H1 (cell line): Measurements from ENCODE around the gene CYTH1. TPM values are rescaled to one million over a fixed set of nuclear protein-coding genes. Genes with fewer than 3 reads are reported as not detected.

ENCODE experiments used
- CTCF ChIA-PET: fragments of 300-600 bp; sonication (Branson Sonifier 250); formaldehyde crosslinking; loops from one replicate; lab custom pipeline; 2021; ENCODE audit not compliant: partially characterized antibody; lab: Charles Lee
- POLR2A ChIA-PET: fragments of 300-600 bp; sonication (Branson Sonifier 250); formaldehyde crosslinking; loops from one replicate; lab custom pipeline; 2021; ENCODE audit warnings: inconsistent platforms; ENCODE audit not compliant: partially characterized antibody; lab: Charles Lee
- DNase-seq, 2 experiments: peaks; one replicate each; pipeline versions ENCODE4 v3.0.0 to v3.0.0-alpha.2; 2010 to 2022; ENCODE audit warnings: low spot score in 2 of 2, low read depth in 1 of 2, mixed read lengths in 1 of 2
- FAIRE-seq: peaks from 2 replicates; lab custom pipeline; 2011; peaks lifted over from hg19 to GRCh38; lab: Jason Lieb, UNC
- H2AFZ ChIP-seq: 2 replicates; pipeline ENCODE4 v1.8.1; 2012; ENCODE audit warnings: low read length, inconsistent platforms
- H2AK5ac ChIP-seq: 2 replicates; pipeline ENCODE4 v1.6.1; 2013; ENCODE audit warnings: low read depth, low read length
- H2BK120ac ChIP-seq: replicated peaks from 2 replicates; pipeline ENCODE3; 2013; ENCODE audit warnings: low read depth, low read length, inconsistent platforms
- H2BK12ac ChIP-seq: 2 replicates; pipeline ENCODE4 v1.6.1; 2013; ENCODE audit warnings: low read depth, low read length
- H2BK15ac ChIP-seq: 2 replicates; pipeline ENCODE4 v1.6.1; 2013; ENCODE audit warnings: low read length
- H2BK20ac ChIP-seq: 2 replicates; pipeline ENCODE4 v1.6.1; 2013; ENCODE audit warnings: low read length
- H2BK5ac ChIP-seq: 2 replicates; pipeline ENCODE4 v1.6.1; 2013; ENCODE audit warnings: low read depth, low read length
- H3K14ac ChIP-seq: 2 replicates; pipeline ENCODE4 v1.6.1; 2013; ENCODE audit warnings: inconsistent platforms; ENCODE audit not compliant: insufficient read length
- H3K18ac ChIP-seq: 2 replicates; pipeline ENCODE4 v1.6.1; 2013; ENCODE audit warnings: low read length; ENCODE audit errors: extremely low read depth
- H3K23ac ChIP-seq: 2 replicates; pipeline ENCODE4 v1.6.1; 2013; ENCODE audit warnings: inconsistent platforms; ENCODE audit not compliant: insufficient read length
- H3K23me2 ChIP-seq: 2 replicates; pipeline ENCODE4 v1.6.1; 2013; ENCODE audit warnings: low read depth, low read length
- H3K27ac ChIP-seq: 2 replicates; pipeline ENCODE4 v1.6.1; 2011; ENCODE audit warnings: low read depth, low read length, inconsistent platforms
- H3K27me3 ChIP-seq, 4 experiments: replicated peaks in 1 of 4; 1 replicate in 1 of 4; 2 replicates in 3 of 4; pipeline versions ENCODE4 v1.6.1 to v1.8.1; 2011 to 2013; ENCODE audit warnings: low read length in 3 of 4, mild to moderate bottlenecking in 3 of 4, inconsistent platforms in 2 of 4, mixed read lengths in 2 of 4, moderate library complexity in 1 of 4; ENCODE audit not compliant: control insufficient read depth in 3 of 4, insufficient read depth in 3 of 4; ENCODE audit errors: extremely low read depth in 1 of 4
- H3K36me3 ChIP-seq, 4 experiments: 2 replicates each; pipeline versions ENCODE4 v1.6.1 to v1.8.1; 2011 to 2013; ENCODE audit warnings: mild to moderate bottlenecking in 4 of 4, low read length in 3 of 4, moderate library complexity in 2 of 4, control low read depth in 1 of 4, inconsistent platforms in 1 of 4; ENCODE audit not compliant: insufficient read depth in 4 of 4, control insufficient read depth in 2 of 4
- H3K4ac ChIP-seq: replicated peaks from 2 replicates; pipeline ENCODE3; 2013; ENCODE audit warnings: low read length, low read depth, mixed read lengths, inconsistent platforms; ENCODE audit not compliant: insufficient read length
- H3K4me1 ChIP-seq, 4 experiments: replicated peaks in 1 of 4; 1 replicate in 1 of 4; 2 replicates in 3 of 4; pipeline versions ENCODE4 v1.6.1 to v1.8.1; 2011 to 2013; ENCODE audit warnings: low read length in 3 of 4, inconsistent platforms in 2 of 4, mixed read lengths in 1 of 4; ENCODE audit not compliant: insufficient read depth in 4 of 4, control insufficient read depth in 3 of 4
- H3K4me2 ChIP-seq, 2 experiments: 2 replicates each; pipeline versions ENCODE4 v1.6.1 to v1.8.1; 2011 to 2013; ENCODE audit warnings: low read depth in 2 of 2, low read length in 2 of 2, control low read depth in 1 of 2, inconsistent platforms in 1 of 2, mild to moderate bottlenecking in 1 of 2; ENCODE audit not compliant: insufficient read depth in 1 of 2
- H3K4me3 ChIP-seq, 4 experiments: fragments of 200-600, 300-600 bp in 1 of 4; sonication (generic), shearing (Covaris generic), sonication (Bioruptor Twin) in 1 of 4; 2 replicates each; pipeline versions ENCODE4 v1.5.1 to v1.8.1; 2011 to 2016; ENCODE audit warnings: low read length in 4 of 4, low read depth in 3 of 4, control low read depth in 2 of 4, inconsistent platforms in 2 of 4, mild to moderate bottlenecking in 2 of 4, mixed read lengths in 1 of 4, moderate library complexity in 1 of 4; ENCODE audit not compliant: insufficient read depth in 2 of 4; ENCODE audit errors: extremely low read depth in 1 of 4
- H3K56ac ChIP-seq: replicated peaks from 2 replicates; pipeline ENCODE3; 2013; ENCODE audit warnings: low read depth, mild to moderate bottlenecking, mixed read lengths, low read length, inconsistent platforms; ENCODE audit not compliant: insufficient read length
- H3K79me1 ChIP-seq: 2 replicates; pipeline ENCODE4 v1.6.1; 2013; ENCODE audit warnings: low read depth, low read length, control low read depth
- H3K79me2 ChIP-seq, 2 experiments: 2 replicates each; pipeline versions ENCODE4 v1.6.1 to v1.8.1; 2012 to 2013; ENCODE audit warnings: low read length in 2 of 2, mild to moderate bottlenecking in 2 of 2, inconsistent platforms in 1 of 2; ENCODE audit not compliant: insufficient read depth in 2 of 2, control insufficient read depth in 1 of 2
- H3K9ac ChIP-seq, 4 experiments: replicated peaks in 1 of 4; 1 replicate in 1 of 4; 2 replicates in 3 of 4; pipeline versions ENCODE4 v1.6.1 to v1.8.1; 2011 to 2013; ENCODE audit warnings: low read depth in 3 of 4, low read length in 3 of 4, control low read depth in 2 of 4, mild to moderate bottlenecking in 2 of 4, moderate library complexity in 2 of 4, inconsistent platforms in 1 of 4; ENCODE audit errors: extremely low read depth in 1 of 4
- H3K9me3 ChIP-seq, 2 experiments: 2 replicates each; pipeline versions ENCODE4 v1.6.1 to v1.8.1; 2012 to 2013; ENCODE audit warnings: mild to moderate bottlenecking in 2 of 2, moderate library complexity in 2 of 2, control low read depth in 1 of 2, inconsistent platforms in 1 of 2, low read depth in 1 of 2, low read length in 1 of 2, mixed read lengths in 1 of 2; ENCODE audit not compliant: insufficient read depth in 2 of 2
- H4K20me1 ChIP-seq, 2 experiments: replicated peaks in 1 of 2; 2 replicates each; pipeline versions ENCODE3 to v1.8.1; 2011 to 2013; ENCODE audit warnings: inconsistent platforms in 2 of 2, low read length in 2 of 2, mild to moderate bottlenecking in 1 of 2; ENCODE audit not compliant: insufficient read depth in 2 of 2, control insufficient read depth in 1 of 2
- H4K5ac ChIP-seq: 2 replicates; pipeline ENCODE4 v1.6.1; 2013; ENCODE audit warnings: low read length, low read depth, mixed read lengths, inconsistent platforms; ENCODE audit not compliant: insufficient read length
- H4K8ac ChIP-seq: 2 replicates; pipeline ENCODE4 v1.8.0; 2013; ENCODE audit warnings: mild to moderate bottlenecking, moderate library complexity, low read length, inconsistent platforms; ENCODE audit not compliant: insufficient read depth; ENCODE audit errors: extremely low read depth
- H4K91ac ChIP-seq: replicated peaks from 2 replicates; pipeline ENCODE3; 2013; ENCODE audit warnings: low read length, mixed read lengths, inconsistent platforms; ENCODE audit not compliant: insufficient read length
- BCL11A ChIP-seq, 2 experiments: IDR thresholded peaks; one replicate each; pipeline ENCODE4 v1.6.1; 2011; ENCODE audit warnings: low read depth in 2 of 2, low read length in 2 of 2, mild to moderate bottlenecking in 2 of 2
- CREB1 ChIP-seq: IDR thresholded peaks from 2 replicates; pipeline ENCODE4 v1.6.1; 2012; ENCODE audit warnings: inconsistent platforms
- TAF1 ChIP-seq: IDR thresholded peaks from 2 replicates; pipeline ENCODE4 v1.6.1; 2011; ENCODE audit warnings: mild to moderate bottlenecking, low read depth, low read length
- WGBS, 2 experiments: shearing (Covaris generic) in 1 of 2; methylation state at CpG; one replicate each; pipeline versions ENCODE4 v1.1.6 to v1.1.7; 2013 to 2015; ENCODE audit warnings: low lambda C conversion rate in 2 of 2, mixed read lengths in 2 of 2, inconsistent platforms in 1 of 2, low coverage in 1 of 2, missing lambda C conversion rate in 1 of 2; ENCODE audit not compliant: insufficient replicate concordance in 2 of 2, insufficient coverage in 1 of 2, insufficient read length in 1 of 2; ENCODE audit errors: extremely low coverage in 1 of 2, missing lambda C conversion rate in 1 of 2; 5-methylcytosine and 5-hydroxymethylcytosine counted together
- polyA plus RNA-seq, 7 experiments: library from polyadenylated mRNA; depleted of rRNA in 3 of 7; stranded (reverse) in 5 of 7; unstranded in 2 of 7; fragments of >200 nt in 5 of 7; fragments of 200-250 nt in 2 of 7; gene quantifications; 1 replicate in 5 of 7; 2 replicates in 1 of 7; 4 replicates in 1 of 7; pipeline versions ENCODE4 v1.2.1 to v1.2.3, GENCODE V29; 2011 to 2013; ENCODE audit warnings: missing spikeins in 2 of 7, mixed read lengths in 2 of 7
- total RNA-seq: library from RNA; stranded (reverse); fragmentation: NEBNext Ultra II Directional; extraction: Animal tissue kit (Norgen Biotek cat#: 25700); gene quantifications from 2 replicates; pipeline ENCODE4 v1.2.1, GENCODE V29; 2021
- TF ChIP-seq, protein P1 (sequence below): IDR thresholded peaks from 2 replicates; pipeline ENCODE4 v1.6.1; 2011; ENCODE audit warnings: low read depth, mild to moderate bottlenecking, low read length; ENCODE audit not compliant: insufficient read depth

Gene CYTH1
- total and polyA plus RNA-seq, 2 of the 8 experiments (the other 6 are each of a cell fraction or from before 2014, with no cell fraction given): 12.8 to 14.8 TPM

DNA sequence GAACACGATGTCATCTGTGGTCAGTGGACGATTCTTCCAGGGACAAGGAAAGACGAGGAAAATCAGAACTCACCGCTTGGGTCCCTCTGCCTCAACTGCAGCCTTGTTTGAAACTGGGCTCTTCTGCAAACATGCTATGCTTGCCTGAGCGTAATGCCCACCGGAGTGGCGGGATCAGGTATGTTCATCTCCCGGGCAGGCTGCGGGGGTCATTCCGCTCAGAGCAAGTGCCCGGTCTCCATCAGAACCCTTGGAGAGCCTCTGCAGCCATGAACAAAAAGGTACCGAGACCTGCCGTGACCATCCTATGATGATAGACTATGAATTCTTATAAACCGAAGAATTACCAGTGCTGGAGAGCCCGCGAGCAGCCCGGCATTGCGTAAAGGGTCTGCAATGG lies 140.4 kb downstream of the CYTH1 start:
- POLR2A ChIA-PET: no interaction called here
- H3K56ac ChIP-seq: no peak overlapping the region
- no peaks in the 10 kb centered on the region for H3K79me1 ChIP-seq
- H3K36me3 ChIP-seq: no peaks in the 10 kb centered on the region
- TF ChIP-seq, protein P1, sequence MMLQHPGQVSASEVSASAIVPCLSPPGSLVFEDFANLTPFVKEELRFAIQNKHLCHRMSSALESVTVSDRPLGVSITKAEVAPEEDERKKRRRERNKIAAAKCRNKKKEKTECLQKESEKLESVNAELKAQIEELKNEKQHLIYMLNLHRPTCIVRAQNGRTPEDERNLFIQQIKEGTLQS: no peak
- no peak for TF ChIP-seq BCL11A (IDR thresholded peaks at IDR 0.05; ENCODE audit: low read depth in 2 of 2, low read length in 2 of 2)
- TF ChIP-seq CREB1: no peak
- TF ChIP-seq TAF1: no peak
- 92% methylated on average over 18 of the region's 18 CpGs; no CpG with 5 or more reads in 1 of the 2 experiments for WGBS, 2 experiments
- no peaks in the 10 kb centered on the region for H3K79me2 ChIP-seq
- no peak overlapping the region for H2BK15ac ChIP-seq
- no peak overlapping the region for H2AFZ ChIP-seq
- no peak overlapping the region for H3K27ac ChIP-seq
- H3K9me3 ChIP-seq: no peaks in the 10 kb centered on the region
- H2BK12ac ChIP-seq: no peak overlapping the region
- H3K27me3 ChIP-seq: no peaks in the 10 kb centered on the region
- H2BK120ac ChIP-seq: no peak overlapping the region
- no peak for FAIRE-seq
- no peak overlapping the region for H2BK5ac ChIP-seq
- no peaks in the 10 kb centered on the region for H3K4me1 ChIP-seq
- peaks cover 3% of the 10 kb centered on the region; the same call in 1 of the 2 replicates for H3K23me2 ChIP-seq
- no peak overlapping the region for H3K4ac ChIP-seq
- no peaks in the 10 kb centered on the region for H4K20me1 ChIP-seq
- no peak overlapping the region for H3K23ac ChIP-seq
- H3K4me3 ChIP-seq: no peak overlapping the region
- CTCF ChIA-PET: interaction anchor here (0.7 to 1.0 kb wide), 2 partner anchors 49 to 133 kb away, joined by 3 to 4 read pairs; no protein-coding TSS in a partner anchor
- DNase-seq: no peak
- no peak overlapping the region for H3K14ac ChIP-seq
- H4K91ac ChIP-seq: no peak overlapping the region
- no peak overlapping the region for H3K9ac ChIP-seq
- no peak overlapping the region for H3K4me2 ChIP-seq
- no peak overlapping the region for H4K5ac ChIP-seq
- H4K8ac ChIP-seq: no peak overlapping the region
- no peak overlapping the region for H2AK5ac ChIP-seq
- no peak overlapping the region for H2BK20ac ChIP-seq
- H3K18ac ChIP-seq: no peak overlapping the region
